H9 (cell line): ENCODE results near the gene SEMA5A. TPM values are rescaled to one million over a fixed set of nuclear protein-coding genes. Genes with fewer than 3 reads are reported as not detected.

Experiments used
- DNase-seq: peaks from one replicate; pipeline ENCODE4 v3.0.0-alpha.2; 2017
- H2AFZ ChIP-seq: one replicate; pipeline ENCODE4 v1.6.1; 2013; ENCODE audit warnings: mild to moderate bottlenecking, low read length, control low read depth, moderate library complexity
- H2AK5ac ChIP-seq: 2 replicates; pipeline ENCODE4 v1.6.1; 2013; ENCODE audit warnings: low read length, control low read depth, mixed read lengths; ENCODE audit not compliant: insufficient read length
- H2BK120ac ChIP-seq: one replicate; pipeline ENCODE4 v1.6.1; 2013; ENCODE audit warnings: low read depth, mild to moderate bottlenecking, low read length, control low read depth, inconsistent platforms; ENCODE audit not compliant: poor library complexity, severe bottlenecking
- H2BK12ac ChIP-seq: 2 replicates; pipeline ENCODE4 v1.6.1; 2013; ENCODE audit warnings: low read length, control low read depth, mixed read lengths, low read depth; ENCODE audit not compliant: insufficient read length
- H2BK15ac ChIP-seq: 2 replicates; pipeline ENCODE4 v1.6.1; 2013; ENCODE audit warnings: low read depth, low read length, control low read depth
- H2BK20ac ChIP-seq: one replicate; pipeline ENCODE4 v1.6.1; 2013; ENCODE audit warnings: low read depth, mild to moderate bottlenecking, low read length, control low read depth, inconsistent platforms; ENCODE audit not compliant: poor library complexity, severe bottlenecking
- H2BK5ac ChIP-seq: 2 replicates; pipeline ENCODE4 v1.6.1; 2013; ENCODE audit warnings: low read length, control low read depth, mixed read lengths; ENCODE audit not compliant: insufficient read length
- H3K14ac ChIP-seq: 2 replicates; pipeline ENCODE4 v1.6.1; 2013; ENCODE audit warnings: low read length, control low read depth; ENCODE audit not compliant: insufficient read depth
- H3K18ac ChIP-seq: 2 replicates; pipeline ENCODE4 v1.6.1; 2013; ENCODE audit warnings: low read depth, mild to moderate bottlenecking, mixed read lengths, low read length, control low read depth; ENCODE audit not compliant: insufficient read length
- H3K23ac ChIP-seq: 2 replicates; pipeline ENCODE4 v1.6.1; 2013; ENCODE audit warnings: low read length, control low read depth, mixed read lengths, low read depth; ENCODE audit not compliant: insufficient read length
- H3K23me2 ChIP-seq: 2 replicates; pipeline ENCODE4 v1.6.1; 2013; ENCODE audit warnings: low read depth, mild to moderate bottlenecking, mixed read lengths, low read length, control low read depth; ENCODE audit not compliant: insufficient read length, poor library complexity, severe bottlenecking
- H3K27ac ChIP-seq: 2 replicates; pipeline ENCODE4 v1.5.1; 2013; ENCODE audit warnings: low read length, control low read depth, mixed read lengths, low read depth; ENCODE audit not compliant: insufficient read length
- H3K27me3 ChIP-seq: 2 replicates; pipeline ENCODE4 v1.6.1; 2013; ENCODE audit warnings: low read length, control low read depth, inconsistent platforms; ENCODE audit not compliant: insufficient read depth
- H3K4ac ChIP-seq: 2 replicates; pipeline ENCODE4 v1.6.1; 2013; ENCODE audit warnings: low read depth, mild to moderate bottlenecking, control low read depth, inconsistent platforms, low read length, moderate library complexity
- H3K4me1 ChIP-seq: 2 replicates; pipeline ENCODE4 v1.6.1; 2013; ENCODE audit warnings: low read length, control low read depth, inconsistent platforms; ENCODE audit not compliant: insufficient read depth
- H3K4me2 ChIP-seq: 2 replicates; pipeline ENCODE4 v1.6.1; 2013; ENCODE audit warnings: low read length, control low read depth, mixed read lengths; ENCODE audit not compliant: insufficient read length, insufficient read depth
- H3K56ac ChIP-seq: 2 replicates; pipeline ENCODE4 v1.6.1; 2013; ENCODE audit warnings: low read depth, mild to moderate bottlenecking, mixed read lengths, low read length, control low read depth; ENCODE audit not compliant: insufficient read length
- H3K79me1 ChIP-seq: 2 replicates; pipeline ENCODE4 v1.6.1; 2013; ENCODE audit warnings: low read depth, mild to moderate bottlenecking, moderate library complexity, low read length, control low read depth, inconsistent platforms; ENCODE audit not compliant: insufficient read depth, poor library complexity, severe bottlenecking
- H3K79me2 ChIP-seq: 2 replicates; pipeline ENCODE4 v1.6.1; 2013; ENCODE audit warnings: low read length, control low read depth, inconsistent platforms; ENCODE audit not compliant: insufficient read depth
- H3K9ac ChIP-seq: 2 replicates; pipeline ENCODE4 v1.6.1; 2013; ENCODE audit warnings: low read length, control low read depth, mixed read lengths; ENCODE audit not compliant: insufficient read length; ENCODE audit errors: extremely low read depth
- H3K9me3 ChIP-seq: one replicate; pipeline ENCODE4 v1.6.1; 2013; ENCODE audit warnings: low read depth, low read length, inconsistent platforms; ENCODE audit not compliant: control insufficient read depth
- H3T11ph ChIP-seq: one replicate; pipeline ENCODE4 v1.6.1; 2013; ENCODE audit warnings: mild to moderate bottlenecking, low read length, control low read depth, inconsistent platforms
- H4K20me1 ChIP-seq: one replicate; pipeline ENCODE4 v1.6.1; 2013; ENCODE audit not compliant: control insufficient read depth, insufficient read length, insufficient read depth
- H4K5ac ChIP-seq: 2 replicates; pipeline ENCODE4 v1.6.1; 2013; ENCODE audit warnings: low read depth, mild to moderate bottlenecking, mixed read lengths, low read length, control low read depth; ENCODE audit not compliant: insufficient read length
- H4K8ac ChIP-seq: replicated peaks from 2 replicates; pipeline ENCODE4 v1.6.1; 2013; ENCODE audit warnings: low read length, control low read depth, mixed read lengths, low read depth; ENCODE audit not compliant: insufficient read length
- H4K91ac ChIP-seq: 2 replicates; pipeline ENCODE4 v1.6.1; 2013; ENCODE audit warnings: low read depth, mild to moderate bottlenecking, moderate library complexity, mixed read lengths, low read length, control low read depth; ENCODE audit not compliant: insufficient read length
- H3K27ac Mint-ChIP-seq, 3 experiments: 2 replicates in 2 of 3; 3 replicates in 1 of 3; pipeline ENCODE4 v1.8.0; 2020 to 2021; ENCODE audit warnings: mixed read lengths in 3 of 3, mild to moderate bottlenecking in 1 of 3, moderate library complexity in 1 of 3
- H3K27me3 Mint-ChIP-seq: 2 replicates; pipeline ENCODE4 v1.8.0; 2021; ENCODE audit warnings: low read depth, mild to moderate bottlenecking, moderate library complexity, mixed read lengths
- H3K36me3 Mint-ChIP-seq, 3 experiments: 2 replicates in 2 of 3; 3 replicates in 1 of 3; pipeline ENCODE4 v1.8.0; 2020 to 2021; ENCODE audit warnings: low read depth in 3 of 3, mixed read lengths in 3 of 3; ENCODE audit not compliant: insufficient read depth in 1 of 3
- H3K4me1 Mint-ChIP-seq, 2 experiments: 2 replicates each; pipeline ENCODE4 v1.8.0; 2020; ENCODE audit warnings: mixed read lengths in 2 of 2
- H3K4me3 Mint-ChIP-seq, 2 experiments: 2 replicates in 1 of 2; 3 replicates in 1 of 2; pipeline ENCODE4 v1.8.0; 2020 to 2021; ENCODE audit warnings: mild to moderate bottlenecking in 2 of 2, mixed read lengths in 2 of 2, moderate library complexity in 1 of 2
- H3K9me3 Mint-ChIP-seq, 2 experiments: 2 replicates in 1 of 2; 3 replicates in 1 of 2; pipeline ENCODE4 v1.8.0; 2020; ENCODE audit warnings: mild to moderate bottlenecking in 2 of 2, mixed read lengths in 2 of 2, moderate library complexity in 1 of 2
- CTCF ChIP-seq: fragments of 200-600 bp; sonication (generic); conservative IDR thresholded peaks from 3 replicates; pipeline ENCODE4 v1.8.0; 2021; ENCODE audit warnings: antibody characterized with exemption, mild to moderate bottlenecking
- WGBS: extraction: QIAGEN DNeasy Blood & Tissue Kit; methylation state at CpG from one replicate; pipeline ENCODE4 v1.1.7; 2013; ENCODE audit warnings: missing lambda C conversion rate, low lambda C conversion rate, mixed read lengths; ENCODE audit not compliant: insufficient read length; ENCODE audit errors: extremely low coverage; 5-methylcytosine and 5-hydroxymethylcytosine counted together
- total RNA-seq: library from RNA; stranded (reverse); gene quantifications from 2 replicates; pipeline ENCODE4 v1.2.1, GENCODE V29; 2021

SEMA5A gene
- total RNA-seq, 1 experiment from 2014 or later, result 4.3 TPM

- no peak overlapping the region for H3K56ac ChIP-seq
- H3K27ac ChIP-seq, result no peak overlapping the region
- H2BK12ac ChIP-seq, result no peak overlapping the region
- no peaks in the 10 kb centered on the region for H3K23me2 ChIP-seq
- no peak for TF ChIP-seq CTCF
- H3K18ac ChIP-seq, result no peak overlapping the region
- DNase-seq, result no peak
- H4K8ac ChIP-seq, result no peak overlapping the region
- no peak overlapping the region for H2BK20ac ChIP-seq
- no CpG with 5 or more reads among the region's 2 CpGs for WGBS
- Mint-ChIP-seq H3K4me1 (no peaks in the 10 kb centered on the region), H3K9me3 (no peaks in the 10 kb centered on the region), H3K36me3 (no peaks in the 10 kb centered on the region), H3K27ac (no peak overlapping the region; a peak in 1 of 7 replicates), H3K27me3 (no peaks in the 10 kb centered on the region; the same call in 1 of the 2 replicates), H3K4me3 (no peak overlapping the region)
- no peaks in the 10 kb centered on the region for H3K27me3 ChIP-seq
- H3K79me1 ChIP-seq, result no peaks in the 10 kb centered on the region
- no peak overlapping the region for H4K5ac ChIP-seq
- no peaks in the 10 kb centered on the region for H3K9me3 ChIP-seq
- H2AK5ac ChIP-seq, result no peak overlapping the region
- no peak overlapping the region for H3T11ph ChIP-seq
- H3K9ac ChIP-seq, result no peak overlapping the region
- H3K4me1 ChIP-seq, result no peaks in the 10 kb centered on the region
- H3K4me2 ChIP-seq, result no peak overlapping the region
- H4K91ac ChIP-seq, result no peak overlapping the region
- H2BK15ac ChIP-seq, result no peak overlapping the region
- H3K79me2 ChIP-seq, result no peaks in the 10 kb centered on the region
- H3K23ac ChIP-seq, result no peak overlapping the region
- no peak overlapping the region for H2BK120ac ChIP-seq
- no peak overlapping the region for H3K14ac ChIP-seq
- H3K4ac ChIP-seq, result no peak overlapping the region
- no peak overlapping the region for H2BK5ac ChIP-seq
- H4K20me1 ChIP-seq, result no peaks in the 10 kb centered on the region
- no peak overlapping the region for H2AFZ ChIP-seq
These were observed 36.5 kb upstream of the SEMA5A start for GRCh38 chr5:9582406-9582805.
